NCI-H1694 (cell line): ENCODE results near the gene CRACR2B.
A peak's percentile ranks its signal among the peaks of the same experiment; 100 is the strongest.

Experiments
- DNase-seq: peaks from one replicate; lab custom pipeline; 2025; lab: John Stamatoyannopoulos, UW

Gene CRACR2B

GRCh38 chr11:868802-869201, 41.1 kb downstream of the CRACR2B start:
- no peak for DNase-seq

- no peak for DNase-seq
These were observed 41.8 kb downstream of the CRACR2B start for GRCh38 chr11:869399-870126.

- DNase-seq: no peak
These were observed 42.4 kb downstream of the CRACR2B start for GRCh38 chr11:870127-870413.

- no peak for DNase-seq
These were observed 42.7 kb downstream of the CRACR2B start for GRCh38 chr11:870418-870817.

GRCh38 chr11:871472-871871, 43.8 kb downstream of the CRACR2B start:
- no peak for DNase-seq

- DNase-seq: no peak
These were observed 45.1 kb downstream of the CRACR2B start for GRCh38 chr11:872799-873198.

- no peak for DNase-seq
These were observed 46.0 kb downstream of the CRACR2B start for GRCh38 chr11:873706-874105.

GRCh38 chr11:875203-875602, 47.5 kb downstream of the CRACR2B start:
- DNase-seq: no peak

- DNase-seq: peak; percentile 79
These were observed 48.1 kb downstream of the CRACR2B start for GRCh38 chr11:875769-876301.

- DNase-seq: peak; percentile 82
These were observed 48.8 kb downstream of the CRACR2B start for GRCh38 chr11:876545-876944.

GRCh38 chr11:877565-877964, 49.8 kb downstream of the CRACR2B start:
- no peak for DNase-seq

- no peak for DNase-seq
These were observed 52.7 kb downstream of the CRACR2B start for GRCh38 chr11:880447-880846.
